ENCODE results near the gene WDR48. TPM values are rescaled to one million over a fixed set of nuclear protein-coding genes. Genes with fewer than 3 reads are reported as not detected.

WDR48 gene
- total RNA-seq, 1 donor from 2014 or later: 81.0 TPM

GRCh38 chr3:39135170-39135805 is 83.5 kb downstream of the WDR48 start:
- H3K9me3 ChIP-seq: no peaks in the 10 kb centered on the region
- peaks cover 0 to 7% of the 10 kb centered on the region in 2 donors for H3K4me1 ChIP-seq
- TF ChIP-seq, protein P1, sequence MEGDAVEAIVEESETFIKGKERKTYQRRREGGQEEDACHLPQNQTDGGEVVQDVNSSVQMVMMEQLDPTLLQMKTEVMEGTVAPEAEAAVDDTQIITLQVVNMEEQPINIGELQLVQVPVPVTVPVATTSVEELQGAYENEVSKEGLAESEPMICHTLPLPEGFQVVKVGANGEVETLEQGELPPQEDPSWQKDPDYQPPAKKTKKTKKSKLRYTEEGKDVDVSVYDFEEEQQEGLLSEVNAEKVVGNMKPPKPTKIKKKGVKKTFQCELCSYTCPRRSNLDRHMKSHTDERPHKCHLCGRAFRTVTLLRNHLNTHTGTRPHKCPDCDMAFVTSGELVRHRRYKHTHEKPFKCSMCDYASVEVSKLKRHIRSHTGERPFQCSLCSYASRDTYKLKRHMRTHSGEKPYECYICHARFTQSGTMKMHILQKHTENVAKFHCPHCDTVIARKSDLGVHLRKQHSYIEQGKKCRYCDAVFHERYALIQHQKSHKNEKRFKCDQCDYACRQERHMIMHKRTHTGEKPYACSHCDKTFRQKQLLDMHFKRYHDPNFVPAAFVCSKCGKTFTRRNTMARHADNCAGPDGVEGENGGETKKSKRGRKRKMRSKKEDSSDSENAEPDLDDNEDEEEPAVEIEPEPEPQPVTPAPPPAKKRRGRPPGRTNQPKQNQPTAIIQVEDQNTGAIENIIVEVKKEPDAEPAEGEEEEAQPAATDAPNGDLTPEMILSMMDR (IDR thresholded peaks at IDR 0.05): no peak
- peak in 1 of 2 donors; percentile 63 for DNase-seq (ENCODE audit: low spot score in 2 of 2)
- H3K4me3 ChIP-seq: no peak overlapping the region
- no peaks in the 10 kb centered on the region for H3K27me3 ChIP-seq
- H3K27ac ChIP-seq: no peak overlapping the region
- intact Hi-C loops (cut with DNase I): loop anchor here (10.0 kb wide), 1 partner anchor 50 kb away; no protein-coding TSS in a partner anchor
- peaks cover 5 to 21% of the 10 kb centered on the region in 2 donors for H3K36me3 ChIP-seq

DNA sequence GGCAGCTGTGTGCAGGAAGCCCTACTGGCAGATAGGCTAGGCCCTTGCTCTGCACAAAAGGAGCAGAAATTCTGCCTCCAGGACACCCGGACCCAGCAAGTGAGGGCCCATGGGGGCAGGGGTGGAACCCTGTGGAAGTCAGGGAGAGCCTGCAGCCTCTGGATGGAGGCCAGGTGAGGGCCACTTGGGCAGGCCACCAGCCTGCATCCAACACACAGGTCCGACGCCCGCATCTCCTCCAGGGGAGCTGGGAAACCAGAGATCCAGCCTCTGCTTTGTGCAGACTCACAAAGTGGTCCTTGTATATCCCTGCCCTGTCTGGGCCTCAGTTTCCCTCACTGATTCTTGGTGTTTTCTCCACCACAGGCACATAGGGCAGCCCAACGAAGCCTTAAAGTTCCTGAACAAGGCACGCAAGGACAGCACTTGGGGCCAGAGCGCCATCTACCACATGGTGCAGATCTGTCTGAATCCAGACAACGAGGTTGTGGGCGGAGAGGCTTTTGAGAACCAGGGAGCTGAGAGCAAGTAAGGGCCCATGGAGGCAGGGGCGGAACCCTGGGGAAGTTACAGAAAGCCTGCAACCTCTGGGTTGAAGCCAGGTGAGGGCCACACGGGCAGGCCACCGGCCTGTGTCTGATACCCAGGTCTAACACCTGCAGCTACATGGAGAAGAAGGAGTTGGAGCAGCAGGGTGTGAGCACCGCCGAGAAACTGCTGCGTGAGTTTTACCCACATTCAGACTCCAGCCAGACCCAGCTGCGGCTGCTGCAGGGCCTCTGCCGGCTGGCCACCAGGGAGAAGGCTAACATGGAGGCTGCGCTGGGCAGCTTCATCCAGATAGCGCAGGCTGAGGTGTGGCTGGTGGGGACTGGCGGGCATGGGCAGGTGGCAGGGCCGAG is 85.0 kb downstream of the WDR48 start:
- H3K27me3 ChIP-seq: no peaks in the 10 kb centered on the region
- H3K27ac ChIP-seq: no peak overlapping the region
- DNase-seq (ENCODE audit: low spot score in 2 of 2): peak in 1 of 2 donors; percentile 60
- no peak overlapping the region for H3K4me3 ChIP-seq
- intact Hi-C loops (cut with DNase I): loop anchor here (10.0 kb wide), 1 partner anchor 48 kb away; no protein-coding TSS in a partner anchor
- peaks cover 8 to 20% of the 10 kb centered on the region in 2 donors for H3K4me1 ChIP-seq
- TF ChIP-seq, protein P1 (IDR thresholded peaks at IDR 0.05): no peak
- peaks cover 13 to 35% of the 10 kb centered on the region in 2 donors for H3K36me3 ChIP-seq
- no peaks in the 10 kb centered on the region for H3K9me3 ChIP-seq

- peaks cover 15 to 27% of the 10 kb centered on the region in 2 donors for H3K4me1 ChIP-seq
- H3K36me3 ChIP-seq: peaks cover 20 to 43% of the 10 kb centered on the region in 2 donors
- no peaks in the 10 kb centered on the region for H3K27me3 ChIP-seq
- TF ChIP-seq, protein P1 (IDR thresholded peaks at IDR 0.05): no peak
- DNase-seq (ENCODE audit: low spot score in 2 of 2): peak in 1 of 2 donors; percentile 63
- no peak overlapping the region for H3K4me3 ChIP-seq
- intact Hi-C loops (cut with DNase I): loop anchor here (10.0 kb wide), 1 partner anchor 47 kb away; no protein-coding TSS in a partner anchor
- H3K9me3 ChIP-seq: no peaks in the 10 kb centered on the region
- no peak overlapping the region for H3K27ac ChIP-seq
These were observed 85.7 kb downstream of the WDR48 start for GRCh38 chr3:39137435-39137936.

GRCh38 chr3:39137991-39138803 is 86.4 kb downstream of the WDR48 start:
- intact Hi-C loops (cut with DNase I): loop anchor here (10.0 kb wide), 1 partner anchor 47 kb away; no protein-coding TSS in a partner anchor
- peaks cover 28 to 48% of the 10 kb centered on the region in 2 donors for H3K36me3 ChIP-seq
- DNase-seq (ENCODE audit: low spot score in 2 of 2): peak in 1 of 2 donors; percentile 62
- H3K4me3 ChIP-seq: no peak overlapping the region
- H3K27ac ChIP-seq: no peak overlapping the region
- peaks cover 17 to 29% of the 10 kb centered on the region in 2 donors for H3K4me1 ChIP-seq
- no peaks in the 10 kb centered on the region for H3K9me3 ChIP-seq
- TF ChIP-seq, protein P1 (IDR thresholded peaks at IDR 0.05): no peak
- no peaks in the 10 kb centered on the region for H3K27me3 ChIP-seq
